HepG2 (cell line): ENCODE data around the gene C20orf204. TPM values are rescaled to one million over a fixed set of nuclear protein-coding genes. Genes with fewer than 3 reads are reported as not detected.

Experiments used
- CENPX ChIP-seq: sonication (generic); formaldehyde crosslinking; IDR thresholded peaks from 2 replicates; pipeline ENCODE4 v1.9.0; 2021; ENCODE audit warnings: mild to moderate bottlenecking, missing genetic modification reagents, moderate library complexity
- ELF1 ChIP-seq: sonication (generic); formaldehyde crosslinking; IDR thresholded peaks from 2 replicates; pipeline ENCODE4 v1.4.0; 2020; ENCODE audit warnings: missing genetic modification reagents
- MED13 ChIP-seq: sonication (generic); formaldehyde crosslinking; IDR thresholded peaks from 2 replicates; pipeline ENCODE4 v1.5.0; 2020; ENCODE audit warnings: missing genetic modification reagents
- NKX3-1 ChIP-seq: sonication (generic); formaldehyde crosslinking; IDR thresholded peaks from 2 replicates; pipeline ENCODE4 v1.5.0; 2020; ENCODE audit warnings: missing genetic modification reagents
- NR2F2 ChIP-seq: IDR thresholded peaks from 2 replicates; pipeline ENCODE4 v1.6.1; 2012; ENCODE audit warnings: low read depth, inconsistent platforms, borderline replicate concordance
- PHF8 ChIP-seq: sonication (generic); formaldehyde crosslinking; IDR thresholded peaks from 2 replicates; pipeline ENCODE4 v1.5.0; 2020; ENCODE audit warnings: missing genetic modification reagents
- RBAK ChIP-seq: sonication (generic); formaldehyde crosslinking; IDR thresholded peaks from 2 replicates; pipeline ENCODE4 v1.5.1; 2020; ENCODE audit warnings: mild to moderate bottlenecking, missing genetic modification reagents
- SKI ChIP-seq: fragments of 450-650 bp; IDR thresholded peaks from one replicate; pipeline ENCODE4 v1.6.1; 2018; ENCODE audit warnings: mild to moderate bottlenecking; ENCODE audit not compliant: partially characterized antibody
- SMC3 ChIP-seq: IDR thresholded peaks from 2 replicates; pipeline ENCODE4 v1.6.1; 2011; ENCODE audit warnings: low read length, improper control_type of control experiment
- SP5 ChIP-seq: IDR thresholded peaks from 2 replicates; pipeline ENCODE4 v1.6.1; 2016; ENCODE audit warnings: low read depth, borderline replicate concordance
- STAG1 ChIP-seq: sonication (generic); formaldehyde crosslinking; IDR thresholded peaks from 2 replicates; pipeline ENCODE4 v1.4.0; 2020; ENCODE audit warnings: missing genetic modification reagents
- TEAD2 ChIP-seq: sonication (generic); formaldehyde crosslinking; IDR thresholded peaks from 2 replicates; pipeline ENCODE4 v1.9.0; 2021; ENCODE audit warnings: missing genetic modification reagents
- TSC22D2 ChIP-seq: sonication (generic); formaldehyde crosslinking; IDR thresholded peaks from 2 replicates; pipeline ENCODE4 v1.5.1; 2020; ENCODE audit warnings: missing genetic modification reagents, mild to moderate bottlenecking, borderline replicate concordance
- ZNF136 ChIP-seq: sonication (generic); formaldehyde crosslinking; IDR thresholded peaks from 2 replicates; pipeline ENCODE4 v1.8.1; 2022; ENCODE audit warnings: low read depth, mild to moderate bottlenecking, moderate library complexity, missing genetic modification reagents
- ZNF180 ChIP-seq: sonication (generic); formaldehyde crosslinking; IDR thresholded peaks from 2 replicates; pipeline ENCODE4 v1.4.0; 2020; ENCODE audit warnings: low read depth, missing genetic modification reagents, borderline replicate concordance
- ZNF343 ChIP-seq: sonication (generic); formaldehyde crosslinking; IDR thresholded peaks from 2 replicates; pipeline ENCODE4 v1.4.0; 2020; ENCODE audit warnings: mild to moderate bottlenecking, missing genetic modification reagents
- ZNF382 ChIP-seq: sonication (generic); formaldehyde crosslinking; IDR thresholded peaks from 2 replicates; pipeline ENCODE4 v1.5.0; 2020; ENCODE audit warnings: missing genetic modification reagents, mild to moderate bottlenecking, borderline replicate concordance
- ZNF556 ChIP-seq: sonication (generic); formaldehyde crosslinking; IDR thresholded peaks from 2 replicates; pipeline ENCODE4 v1.4.0; 2020; ENCODE audit warnings: mild to moderate bottlenecking, missing genetic modification reagents, borderline replicate concordance
- ZNF775 ChIP-seq: sonication (generic); formaldehyde crosslinking; IDR thresholded peaks from 2 replicates; pipeline ENCODE4 v1.4.0; 2020; ENCODE audit warnings: missing genetic modification reagents, mild to moderate bottlenecking, moderate library complexity, borderline replicate concordance
- ZNF776 ChIP-seq: sonication (generic); formaldehyde crosslinking; IDR thresholded peaks from 2 replicates; pipeline ENCODE4 v1.4.0; 2020; ENCODE audit warnings: mild to moderate bottlenecking, missing genetic modification reagents
- ZNF792 ChIP-seq: IDR thresholded peaks from 2 replicates; pipeline ENCODE4 v1.6.1; 2016
- polyA plus RNA-seq, 8 experiments: library from polyadenylated mRNA; depleted of rRNA in 3 of 8; stranded (reverse) in 7 of 8; unstranded in 1 of 8; fragments of >200 nt; fragmentation: Illumina TruSeq in 4 of 8; extraction: Trizol in 4 of 8; gene quantifications; 2 replicates each; pipeline versions ENCODE4 v1.2.1 to v1.2.3, GENCODE V29; 2011 to 2016; ENCODE audit warnings: low read depth in 4 of 8, missing spikeins in 1 of 8, mixed read lengths in 1 of 8; ENCODE audit not compliant: insufficient read depth in 1 of 8
- total RNA-seq, 5 experiments: library from RNA; depleted of rRNA; stranded (reverse); fragments of >200 nt; fragmentation: Illumina TruSeq; extraction: Trizol; gene quantifications; 2 replicates each; pipeline ENCODE4 v1.2.3, GENCODE V29; 2016; ENCODE audit warnings: low read depth in 1 of 5
- TF ChIP-seq, protein P1 (sequence below): sonication (generic); formaldehyde crosslinking; conservative IDR thresholded peaks from 2 replicates; pipeline ENCODE4 v1.8.0; 2022; ENCODE audit warnings: low read depth, missing genetic modification reagents
- TF ChIP-seq, protein P2 (sequence below): sonication (generic); formaldehyde crosslinking; IDR thresholded peaks from 2 replicates; pipeline ENCODE4 v1.4.0; 2020; ENCODE audit warnings: missing genetic modification reagents
- TF ChIP-seq, protein P3 (sequence below): sonication (generic); formaldehyde crosslinking; IDR thresholded peaks from 2 replicates; pipeline ENCODE4 v1.4.0; 2020; ENCODE audit warnings: low read depth, mild to moderate bottlenecking, missing genetic modification reagents

The C20orf204 gene
- total and polyA plus RNA-seq, 2 of the 13 experiments (the other 11 are each of a cell fraction or from before 2014, with no cell fraction given) = 22.1 to 80.0 TPM

DNA sequence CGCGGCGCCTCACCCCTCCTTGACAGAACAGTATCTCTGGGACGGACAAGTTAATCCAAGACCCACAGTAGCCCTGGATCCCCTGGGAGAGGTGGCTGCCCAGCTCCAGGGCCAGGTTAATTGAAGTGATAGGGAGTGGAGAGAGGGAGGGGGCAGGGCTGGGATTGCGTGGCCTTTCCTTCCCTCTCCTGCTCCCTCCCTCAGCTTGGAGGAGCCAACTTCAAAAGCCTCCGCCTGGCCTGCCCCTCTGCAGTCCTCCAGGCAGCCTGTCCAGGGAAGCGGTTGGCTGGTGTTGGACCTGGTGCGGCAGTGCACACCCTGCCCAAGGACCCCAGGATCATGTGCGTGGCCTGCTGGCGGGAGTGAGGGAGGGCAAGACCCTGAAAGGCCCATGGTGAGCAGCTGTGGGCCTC lies at the start of gene C20orf204 (continued):
- TF ChIP-seq, protein P1, sequence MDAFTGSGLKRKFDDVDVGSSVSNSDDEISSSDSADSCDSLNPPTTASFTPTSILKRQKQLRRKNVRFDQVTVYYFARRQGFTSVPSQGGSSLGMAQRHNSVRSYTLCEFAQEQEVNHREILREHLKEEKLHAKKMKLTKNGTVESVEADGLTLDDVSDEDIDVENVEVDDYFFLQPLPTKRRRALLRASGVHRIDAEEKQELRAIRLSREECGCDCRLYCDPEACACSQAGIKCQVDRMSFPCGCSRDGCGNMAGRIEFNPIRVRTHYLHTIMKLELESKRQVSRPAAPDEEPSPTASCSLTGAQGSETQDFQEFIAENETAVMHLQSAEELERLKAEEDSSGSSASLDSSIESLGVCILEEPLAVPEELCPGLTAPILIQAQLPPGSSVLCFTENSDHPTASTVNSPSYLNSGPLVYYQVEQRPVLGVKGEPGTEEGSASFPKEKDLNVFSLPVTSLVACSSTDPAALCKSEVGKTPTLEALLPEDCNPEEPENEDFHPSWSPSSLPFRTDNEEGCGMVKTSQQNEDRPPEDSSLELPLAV (CRISPR knock-in tag) = no peak
- peak; percentile 83 for TF ChIP-seq SP5 (CRISPR knock-in tag)
- no peak for TF ChIP-seq NKX3-1
- TF ChIP-seq TEAD2 (CRISPR knock-in tag) = no peak
- no peak; the same call in 1 of the 2 replicates for TF ChIP-seq ZNF180 (CRISPR knock-in tag)
- peak; percentile 47; the same call in 1 of the 2 replicates for TF ChIP-seq ZNF136
- TF ChIP-seq, protein P2, sequence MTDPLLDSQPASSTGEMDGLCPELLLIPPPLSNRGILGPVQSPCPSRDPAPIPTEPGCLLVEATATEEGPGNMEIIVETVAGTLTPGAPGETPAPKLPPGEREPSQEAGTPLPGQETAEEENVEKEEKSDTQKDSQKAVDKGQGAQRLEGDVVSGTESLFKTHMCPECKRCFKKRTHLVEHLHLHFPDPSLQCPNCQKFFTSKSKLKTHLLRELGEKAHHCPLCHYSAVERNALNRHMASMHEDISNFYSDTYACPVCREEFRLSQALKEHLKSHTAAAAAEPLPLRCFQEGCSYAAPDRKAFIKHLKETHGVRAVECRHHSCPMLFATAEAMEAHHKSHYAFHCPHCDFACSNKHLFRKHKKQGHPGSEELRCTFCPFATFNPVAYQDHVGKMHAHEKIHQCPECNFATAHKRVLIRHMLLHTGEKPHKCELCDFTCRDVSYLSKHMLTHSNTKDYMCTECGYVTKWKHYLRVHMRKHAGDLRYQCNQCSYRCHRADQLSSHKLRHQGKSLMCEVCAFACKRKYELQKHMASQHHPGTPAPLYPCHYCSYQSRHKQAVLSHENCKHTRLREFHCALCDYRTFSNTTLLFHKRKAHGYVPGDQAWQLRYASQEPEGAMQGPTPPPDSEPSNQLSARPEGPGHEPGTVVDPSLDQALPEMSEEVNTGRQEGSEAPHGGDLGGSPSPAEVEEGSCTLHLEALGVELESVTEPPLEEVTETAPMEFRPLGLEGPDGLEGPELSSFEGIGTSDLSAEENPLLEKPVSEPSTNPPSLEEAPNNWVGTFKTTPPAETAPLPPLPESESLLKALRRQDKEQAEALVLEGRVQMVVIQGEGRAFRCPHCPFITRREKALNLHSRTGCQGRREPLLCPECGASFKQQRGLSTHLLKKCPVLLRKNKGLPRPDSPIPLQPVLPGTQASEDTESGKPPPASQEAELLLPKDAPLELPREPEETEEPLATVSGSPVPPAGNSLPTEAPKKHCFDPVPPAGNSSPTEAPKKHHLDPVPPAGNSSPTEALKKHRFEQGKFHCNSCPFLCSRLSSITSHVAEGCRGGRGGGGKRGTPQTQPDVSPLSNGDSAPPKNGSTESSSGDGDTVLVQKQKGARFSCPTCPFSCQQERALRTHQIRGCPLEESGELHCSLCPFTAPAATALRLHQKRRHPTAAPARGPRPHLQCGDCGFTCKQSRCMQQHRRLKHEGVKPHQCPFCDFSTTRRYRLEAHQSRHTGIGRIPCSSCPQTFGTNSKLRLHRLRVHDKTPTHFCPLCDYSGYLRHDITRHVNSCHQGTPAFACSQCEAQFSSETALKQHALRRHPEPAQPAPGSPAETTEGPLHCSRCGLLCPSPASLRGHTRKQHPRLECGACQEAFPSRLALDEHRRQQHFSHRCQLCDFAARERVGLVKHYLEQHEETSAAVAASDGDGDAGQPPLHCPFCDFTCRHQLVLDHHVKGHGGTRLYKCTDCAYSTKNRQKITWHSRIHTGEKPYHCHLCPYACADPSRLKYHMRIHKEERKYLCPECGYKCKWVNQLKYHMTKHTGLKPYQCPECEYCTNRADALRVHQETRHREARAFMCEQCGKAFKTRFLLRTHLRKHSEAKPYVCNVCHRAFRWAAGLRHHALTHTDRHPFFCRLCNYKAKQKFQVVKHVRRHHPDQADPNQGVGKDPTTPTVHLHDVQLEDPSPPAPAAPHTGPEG (CRISPR knock-in tag) = no peak; the same call in 1 of the 2 replicates
- TF ChIP-seq, protein P3, sequence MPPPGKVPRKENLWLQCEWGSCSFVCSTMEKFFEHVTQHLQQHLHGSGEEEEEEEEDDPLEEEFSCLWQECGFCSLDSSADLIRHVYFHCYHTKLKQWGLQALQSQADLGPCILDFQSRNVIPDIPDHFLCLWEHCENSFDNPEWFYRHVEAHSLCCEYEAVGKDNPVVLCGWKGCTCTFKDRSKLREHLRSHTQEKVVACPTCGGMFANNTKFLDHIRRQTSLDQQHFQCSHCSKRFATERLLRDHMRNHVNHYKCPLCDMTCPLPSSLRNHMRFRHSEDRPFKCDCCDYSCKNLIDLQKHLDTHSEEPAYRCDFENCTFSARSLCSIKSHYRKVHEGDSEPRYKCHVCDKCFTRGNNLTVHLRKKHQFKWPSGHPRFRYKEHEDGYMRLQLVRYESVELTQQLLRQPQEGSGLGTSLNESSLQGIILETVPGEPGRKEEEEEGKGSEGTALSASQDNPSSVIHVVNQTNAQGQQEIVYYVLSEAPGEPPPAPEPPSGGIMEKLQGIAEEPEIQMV (CRISPR knock-in tag) = peak; percentile 55; the same call in 1 of the 2 replicates
- peak; percentile 82 for TF ChIP-seq MED13 (CRISPR knock-in tag)
- no peak; the same call in none of the 2 replicates for TF ChIP-seq ZNF776 (CRISPR knock-in tag)
- no peak for TF ChIP-seq SKI
- TF ChIP-seq NR2F2 = no peak
- 0 out of 2 replicates have a peak, but pooled peaks have one; percentile 82 for TF ChIP-seq ZNF775 (CRISPR knock-in tag)
- TF ChIP-seq CENPX (CRISPR knock-in tag) = no peak
- peak; percentile 31; the same call in 1 of the 2 replicates for TF ChIP-seq TSC22D2 (CRISPR knock-in tag)
- peak; percentile 84; the same call in 1 of the 2 replicates for TF ChIP-seq ZNF556 (CRISPR knock-in tag)
- peak; percentile 76 for TF ChIP-seq PHF8 (CRISPR knock-in tag)
- TF ChIP-seq ZNF343 (CRISPR knock-in tag) = peak; percentile 90; the same call in 1 of the 2 replicates
- TF ChIP-seq ZNF382 (CRISPR knock-in tag) = no peak
- TF ChIP-seq ELF1 = 0 out of 2 replicates have a peak, but pooled peaks have one; percentile 30
- TF ChIP-seq STAG1 (CRISPR knock-in tag) = no peak
- TF ChIP-seq RBAK (CRISPR knock-in tag) = no peak; the same call in 1 of the 2 replicates
- no peak for TF ChIP-seq SMC3
- peak; percentile 88 for TF ChIP-seq ZNF792
